IMR-90 (cell line): Measurements from ENCODE around the gene RNF111. TPM values are rescaled to one million over a fixed set of nuclear protein-coding genes. Genes with fewer than 3 reads are reported as not detected.

Experiments
- ATAC-seq: fragments of 200-7000 bp; cut with Tn5 transposase; 2 replicates; pipeline ENCODE4 v1.9.1; 2020; ENCODE audit warnings: low read depth, mild to moderate bottlenecking, moderate library complexity
- BruUV-seq: library from RNA; stranded (reverse); fragments of 400-500 nt; replicated peaks from 2 replicates; lab custom pipeline; 2021; lab: Mats Ljungman, UMichigan
- CTCF ChIA-PET: fragments of 300-600 bp; formaldehyde crosslinking; extraction: SDS; loops from one replicate; lab custom pipeline; 2021; ENCODE audit warnings: antibody characterized with exemption; lab: Yijun Ruan, JAX
- POLR2A ChIA-PET: fragments of 300-600 bp; sonication (Branson Sonifier 250); formaldehyde crosslinking; loops from one replicate; lab custom pipeline; 2022; ENCODE audit warnings: antibody characterized with exemption; ENCODE audit not compliant: unreplicated experiment; lab: Charles Lee
- DNase-seq: peaks from one replicate; pipeline ENCODE4 v3.0.0; 2013
- H2AFZ ChIP-seq: replicated peaks from 2 replicates; pipeline ENCODE3; 2013; ENCODE audit warnings: low read length, mild to moderate bottlenecking; ENCODE audit not compliant: poor library complexity
- H2AK5ac ChIP-seq: 2 replicates; pipeline ENCODE4 v1.6.1; 2013; ENCODE audit warnings: low read depth, low read length, inconsistent platforms
- H2AK9ac ChIP-seq: replicated peaks from 2 replicates; pipeline ENCODE3; 2013; ENCODE audit warnings: mild to moderate bottlenecking, low read depth, low read length, moderate library complexity; ENCODE audit not compliant: poor library complexity
- H2BK120ac ChIP-seq: 2 replicates; pipeline ENCODE4 v1.6.1; 2013; ENCODE audit warnings: low read depth, low read length, inconsistent platforms
- H2BK15ac ChIP-seq: 3 replicates; pipeline ENCODE4 v1.6.1; 2013; ENCODE audit warnings: low read depth, low read length, inconsistent platforms
- H2BK20ac ChIP-seq: 2 replicates; pipeline ENCODE4 v1.6.1; 2013; ENCODE audit warnings: low read depth, mild to moderate bottlenecking, inconsistent platforms, low read length, moderate library complexity
- H2BK5ac ChIP-seq: 2 replicates; pipeline ENCODE4 v1.6.1; 2013; ENCODE audit warnings: mild to moderate bottlenecking, low read depth, low read length, inconsistent platforms; ENCODE audit not compliant: poor library complexity, severe bottlenecking
- H3K14ac ChIP-seq: replicated peaks from 2 replicates; pipeline ENCODE4 v1.6.1; 2013; ENCODE audit warnings: low read depth, low read length, inconsistent platforms
- H3K18ac ChIP-seq: 2 replicates; pipeline ENCODE4 v1.6.1; 2013; ENCODE audit warnings: low read depth, low read length, control low read depth
- H3K23ac ChIP-seq: 2 replicates; pipeline ENCODE4 v1.6.1; 2013; ENCODE audit warnings: low read depth, low read length, inconsistent platforms
- H3K27ac ChIP-seq: 2 replicates; pipeline ENCODE4 v1.5.1; 2013; ENCODE audit warnings: mild to moderate bottlenecking, control low read depth, low read length; ENCODE audit not compliant: insufficient read depth
- H3K27me3 ChIP-seq: 2 replicates; pipeline ENCODE4 v1.6.1; 2013; ENCODE audit warnings: low read length; ENCODE audit not compliant: control insufficient read depth, insufficient read depth
- H3K36me3 ChIP-seq: 2 replicates; pipeline ENCODE4 v1.6.1; 2013; ENCODE audit warnings: low read length, mixed read lengths; ENCODE audit not compliant: control insufficient read depth, insufficient read depth
- H3K4ac ChIP-seq: 2 replicates; pipeline ENCODE4 v1.6.1; 2013; ENCODE audit warnings: low read depth, low read length, inconsistent platforms
- H3K4me1 ChIP-seq: 2 replicates; pipeline ENCODE4 v1.6.1; 2013; ENCODE audit warnings: low read length, mixed read lengths; ENCODE audit not compliant: control insufficient read depth, insufficient read depth
- H3K4me2 ChIP-seq: 2 replicates; pipeline ENCODE4 v1.6.1; 2013; ENCODE audit warnings: low read depth, mild to moderate bottlenecking, control low read depth, low read length, moderate library complexity
- H3K4me3 ChIP-seq: 2 replicates; pipeline ENCODE4 v1.5.1; 2013; ENCODE audit warnings: low read depth, mild to moderate bottlenecking, control low read depth, low read length, moderate library complexity; ENCODE audit not compliant: insufficient read depth
- H3K56ac ChIP-seq: 2 replicates; pipeline ENCODE4 v1.6.1; 2013; ENCODE audit warnings: low read length, inconsistent platforms; ENCODE audit not compliant: insufficient read depth; ENCODE audit errors: extremely low read depth
- H3K79me1 ChIP-seq, 2 experiments: 2 replicates each; pipeline ENCODE4 v1.6.1; 2013; ENCODE audit warnings: low read length in 2 of 2, inconsistent platforms in 1 of 2, low read depth in 1 of 2
- H3K9ac ChIP-seq: 2 replicates; pipeline ENCODE4 v1.6.1; 2013; ENCODE audit warnings: low read depth, low read length, control low read depth
- H3K9me1 ChIP-seq: 2 replicates; pipeline ENCODE4 v1.6.1; 2013; ENCODE audit warnings: low read length, inconsistent platforms; ENCODE audit not compliant: insufficient read depth
- H3K9me3 ChIP-seq: 2 replicates; pipeline ENCODE4 v1.6.1; 2013; ENCODE audit warnings: low read length; ENCODE audit not compliant: control insufficient read depth, insufficient read depth
- H4K20me1 ChIP-seq: 2 replicates; pipeline ENCODE4 v1.6.1; 2013; ENCODE audit warnings: low read length, inconsistent platforms; ENCODE audit not compliant: insufficient read depth
- H4K5ac ChIP-seq: 2 replicates; pipeline ENCODE4 v1.6.1; 2013; ENCODE audit warnings: mild to moderate bottlenecking, low read depth, low read length, control low read depth
- H4K8ac ChIP-seq, 2 experiments: 2 replicates each; pipeline ENCODE4 v1.6.1; 2013; ENCODE audit warnings: low read depth in 2 of 2, low read length in 2 of 2, control low read depth in 1 of 2, inconsistent platforms in 1 of 2
- H4K91ac ChIP-seq: 2 replicates; pipeline ENCODE4 v1.6.1; 2013; ENCODE audit warnings: low read depth, low read length, inconsistent platforms; ENCODE audit not compliant: insufficient read depth
- WGBS, 2 experiments: methylation state at CpG; one replicate each; pipeline versions ENCODE4 v1.1.5 to v1.1.7; 2013; ENCODE audit warnings: missing lambda C conversion rate in 2 of 2; ENCODE audit not compliant: insufficient read length in 1 of 2; ENCODE audit errors: extremely low coverage in 2 of 2; 5-methylcytosine and 5-hydroxymethylcytosine counted together
- dilution Hi-C: fragments of 300-500 bp; cut with HindIII; formaldehyde crosslinking; loops from one replicate; pipeline ENCODE4 v1.14.3; 2018; ENCODE audit warnings: low sequenced_read_pairs; ENCODE audit not compliant: unreplicated experiment
- in situ Hi-C: fragments of 300-500 bp; cut with MboI; formaldehyde crosslinking; loops from 3 replicates; pipeline ENCODE4 v1.14.3; 2019; ENCODE audit warnings: low sequenced_read_pairs, inconsistent platforms, mixed read lengths
- intact Hi-C: fragments of 100-400 bp; cut with micrococcal nuclease; formaldehyde crosslinking; loops from 2 replicates; pipeline ENCODE4 v1.10.0; 2022
- polyA plus RNA-seq, 3 experiments: library from polyadenylated mRNA; depleted of rRNA; stranded (reverse); fragments of >200 nt; gene quantifications; 2 replicates each; pipeline ENCODE4 v1.2.3, GENCODE V29; 2012; ENCODE audit warnings: low replicate concordance in 1 of 3
- total RNA-seq: library from RNA; depleted of rRNA; stranded (reverse); fragments of >200 nt; gene quantifications from 2 replicates; pipeline ENCODE4 v1.2.3, GENCODE V29; 2012
- TF ChIP-seq, protein P1 (sequence below): conservative IDR thresholded peaks from 2 replicates; pipeline ENCODE4 v1.5.1; 2012; ENCODE audit warnings: mild to moderate bottlenecking, low read depth, low read length, improper control_type of control experiment
- TF ChIP-seq, protein P2 (sequence below): fragments of 150-350 bp; IDR thresholded peaks from 2 replicates; pipeline ENCODE4 v1.6.1; 2016; ENCODE audit warnings: low read depth, mild to moderate bottlenecking, low read length, moderate library complexity, borderline replicate concordance

RNF111 gene
- total and polyA plus RNA-seq, 2 of the 4 experiments (the other 2 are of a cell fraction) = 13.5 to 20.1 TPM

DNA sequence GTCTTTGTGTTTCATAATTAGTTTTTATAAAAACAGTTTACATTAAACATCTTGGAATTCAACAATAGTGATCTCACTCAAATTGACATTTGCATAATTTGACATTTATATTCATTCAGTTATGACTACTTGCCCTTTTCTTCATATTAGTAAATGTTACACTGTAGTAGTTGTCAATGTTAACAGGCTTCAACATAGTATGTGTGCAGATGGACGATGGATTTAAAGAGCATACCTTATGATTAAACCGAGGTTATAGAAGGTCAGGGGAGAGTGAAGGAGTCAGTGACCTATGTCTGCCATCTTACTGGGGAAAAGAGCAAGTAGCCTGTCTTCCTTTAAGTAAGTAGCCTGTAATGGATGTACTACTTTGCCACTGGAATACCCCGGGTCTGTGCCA, 109.0 kb downstream of the RNF111 start:
- dilution Hi-C loops = no loop called here
- Histone ChIP-seq H3K4me1 (no peaks in the 10 kb centered on the region), H2BK15ac (no peak overlapping the region), H2AK5ac (no peak overlapping the region), H3K18ac (no peak overlapping the region), H3K4me3 (no peak overlapping the region), H4K91ac (no peak overlapping the region), H4K8ac (no peak overlapping the region), H2BK20ac (no peak overlapping the region), H4K5ac (no peak overlapping the region), H3K9me1 (peaks cover 4% of the 10 kb centered on the region; the same call in 1 of the 2 replicates), H3K4me2 (no peak overlapping the region), H3K27me3 (no peaks in the 10 kb centered on the region), H2BK5ac (no peak overlapping the region), H3K23ac (no peak overlapping the region), H3K9ac (no peak overlapping the region), H3K9me3 (no peaks in the 10 kb centered on the region), H3K79me1 (peaks cover 0 to 5% of the 10 kb centered on the region in 2 experiments; a peak in 2 of 4 replicates), H4K20me1 (no peaks in the 10 kb centered on the region), H2BK120ac (no peak overlapping the region), H2AFZ (no peak overlapping the region), H3K36me3 (peaks cover 24% of the 10 kb centered on the region), H2AK9ac (no peak overlapping the region), H3K4ac (no peak overlapping the region), H3K14ac (no peak overlapping the region), H3K56ac (no peak overlapping the region), H3K27ac (no peak overlapping the region)
- no CpG with 5 or more reads among the region's 3 CpGs for WGBS, 2 experiments
- BruUV-seq = no TSS peak
- intact Hi-C loops = loop anchor here (5.0 kb wide), 1 partner anchor 396 kb away; no protein-coding TSS in a partner anchor
- no peak for ATAC-seq
- CTCF ChIA-PET = interaction anchor here (1.1 kb wide), 1 partner anchor 123 kb away, joined by 3 read pairs; no protein-coding TSS in a partner anchor
- TF ChIP-seq, protein P1, sequence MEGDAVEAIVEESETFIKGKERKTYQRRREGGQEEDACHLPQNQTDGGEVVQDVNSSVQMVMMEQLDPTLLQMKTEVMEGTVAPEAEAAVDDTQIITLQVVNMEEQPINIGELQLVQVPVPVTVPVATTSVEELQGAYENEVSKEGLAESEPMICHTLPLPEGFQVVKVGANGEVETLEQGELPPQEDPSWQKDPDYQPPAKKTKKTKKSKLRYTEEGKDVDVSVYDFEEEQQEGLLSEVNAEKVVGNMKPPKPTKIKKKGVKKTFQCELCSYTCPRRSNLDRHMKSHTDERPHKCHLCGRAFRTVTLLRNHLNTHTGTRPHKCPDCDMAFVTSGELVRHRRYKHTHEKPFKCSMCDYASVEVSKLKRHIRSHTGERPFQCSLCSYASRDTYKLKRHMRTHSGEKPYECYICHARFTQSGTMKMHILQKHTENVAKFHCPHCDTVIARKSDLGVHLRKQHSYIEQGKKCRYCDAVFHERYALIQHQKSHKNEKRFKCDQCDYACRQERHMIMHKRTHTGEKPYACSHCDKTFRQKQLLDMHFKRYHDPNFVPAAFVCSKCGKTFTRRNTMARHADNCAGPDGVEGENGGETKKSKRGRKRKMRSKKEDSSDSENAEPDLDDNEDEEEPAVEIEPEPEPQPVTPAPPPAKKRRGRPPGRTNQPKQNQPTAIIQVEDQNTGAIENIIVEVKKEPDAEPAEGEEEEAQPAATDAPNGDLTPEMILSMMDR = no peak
- TF ChIP-seq, protein P2, sequence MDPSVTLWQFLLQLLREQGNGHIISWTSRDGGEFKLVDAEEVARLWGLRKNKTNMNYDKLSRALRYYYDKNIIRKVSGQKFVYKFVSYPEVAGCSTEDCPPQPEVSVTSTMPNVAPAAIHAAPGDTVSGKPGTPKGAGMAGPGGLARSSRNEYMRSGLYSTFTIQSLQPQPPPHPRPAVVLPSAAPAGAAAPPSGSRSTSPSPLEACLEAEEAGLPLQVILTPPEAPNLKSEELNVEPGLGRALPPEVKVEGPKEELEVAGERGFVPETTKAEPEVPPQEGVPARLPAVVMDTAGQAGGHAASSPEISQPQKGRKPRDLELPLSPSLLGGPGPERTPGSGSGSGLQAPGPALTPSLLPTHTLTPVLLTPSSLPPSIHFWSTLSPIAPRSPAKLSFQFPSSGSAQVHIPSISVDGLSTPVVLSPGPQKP = no peak
- POLR2A ChIA-PET = no interaction called here
- DNase-seq = no peak
- in situ Hi-C loops = no loop called here
